Inferior parietal cortex (tissue), 1 donor: ENCODE measurements around the gene SLC24A5.

ENCODE experiments used
- DNase-seq: peaks from one replicate; pipeline ENCODE4 v3.0.0-alpha.2; 2016; ENCODE audit errors: extremely low spot score

The SLC24A5 gene

DNA sequence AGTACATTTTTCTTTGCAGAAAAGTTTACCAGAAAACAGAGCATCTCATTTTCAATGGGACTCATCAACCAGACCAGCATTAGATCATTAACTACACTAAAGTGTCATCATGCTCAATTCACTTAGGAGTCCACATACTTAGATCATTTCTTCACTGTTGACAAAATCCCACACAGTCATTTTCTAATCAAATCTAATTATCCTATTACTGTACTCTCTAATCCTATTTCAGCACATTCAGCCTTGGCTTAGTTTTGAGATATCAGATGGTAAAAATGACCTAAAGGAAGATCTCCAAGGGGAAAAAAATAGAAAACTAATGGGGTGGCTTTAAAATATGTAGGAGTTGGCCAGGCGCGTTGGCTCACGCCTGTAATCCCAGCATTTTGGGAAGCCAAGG lies 65.5 kb downstream of the SLC24A5 start:
- DNase-seq, result no peak

DNA sequence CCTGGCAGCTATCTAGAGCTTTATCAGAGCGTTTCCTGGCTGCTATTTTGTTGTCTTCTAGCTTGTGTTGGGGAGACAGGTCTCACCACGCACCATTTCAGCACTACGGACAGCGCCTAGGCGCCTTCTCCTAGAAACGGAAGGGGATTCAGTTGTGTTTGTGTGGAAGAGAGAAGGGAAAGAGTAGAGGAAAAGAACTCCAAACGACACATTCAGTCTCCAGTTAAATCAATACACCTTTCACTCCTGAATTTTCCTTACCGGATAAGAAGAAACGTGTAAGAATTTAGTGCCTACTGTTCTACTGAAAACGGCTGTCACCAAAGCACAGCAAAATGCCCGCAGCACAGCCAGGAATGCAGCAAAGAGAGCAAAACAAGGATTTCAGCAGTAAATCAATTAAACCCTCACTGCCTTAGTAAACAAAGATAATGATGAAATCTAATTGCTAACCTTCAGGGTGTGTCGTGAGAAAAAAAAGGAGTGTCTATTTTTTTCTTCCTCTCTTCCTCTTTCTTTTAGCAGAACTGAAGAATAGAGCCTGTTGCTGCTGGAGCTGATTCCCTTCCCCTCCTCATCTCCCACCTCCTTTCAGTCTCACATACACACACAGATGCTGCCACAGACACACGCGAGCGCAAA lies 70.3 kb downstream of the SLC24A5 start:
- DNase-seq, result peak; percentile 81

DNA sequence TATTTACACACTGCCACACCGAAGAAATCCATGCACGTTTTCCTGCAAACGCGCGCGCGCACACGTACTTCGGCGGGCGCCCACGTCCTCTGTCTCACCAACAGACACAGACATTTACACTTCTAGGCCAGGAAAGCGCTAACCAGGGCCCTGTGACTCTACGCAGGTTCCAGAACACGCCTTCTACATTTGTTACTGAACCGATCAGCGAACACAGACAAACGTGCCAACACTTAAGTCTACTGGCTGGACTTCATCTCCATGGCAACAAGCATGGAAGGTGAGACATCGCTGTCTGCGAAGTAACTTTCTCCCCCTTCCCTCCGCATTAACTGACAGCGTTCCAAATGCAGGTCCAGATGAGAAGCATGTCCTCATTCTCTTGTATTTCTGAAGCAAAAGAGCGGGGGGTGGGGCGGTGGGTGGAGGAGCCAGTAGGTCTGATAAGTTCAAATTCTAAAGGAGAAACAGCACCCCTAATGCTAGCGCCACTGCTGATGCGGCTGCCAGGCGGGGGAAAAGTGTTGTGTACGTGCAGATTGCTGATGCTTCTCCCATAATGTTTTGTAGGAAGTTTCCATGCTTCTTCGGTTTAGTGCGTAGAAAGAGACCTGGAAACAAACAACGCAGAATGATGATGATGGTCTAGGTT lies 70.9 kb downstream of the SLC24A5 start, which contains the start of gene CTXN2:
Gene CTXN2 (plus strand): TSS at position 92 of the 652 bp plus-strand sequence. CDS start 9,636 bp downstream, outside the sequence.
- peak; percentile 61 for DNase-seq
